Stimulated activated CD8-positive, alpha-beta memory T cell treated with anti-CD3 and anti-CD28 coated beads, Interleukin-4, amount 100 ng/mL, for 4 hours (primary cell): ENCODE measurements around the gene ANHX.

Experiments used
- DNase-seq, 2 donors: peaks; one replicate each; pipeline ENCODE4 v3.0.0-alpha.2; 2020; ENCODE audit warnings: low read depth in 2 of 2, low spot score in 1 of 2

ANHX gene

GRCh38 chr12:133203344-133204263 lies 32.1 kb downstream of the ANHX start:
- no peak for DNase-seq

- no peak for DNase-seq
Measured at GRCh38 chr12:133202493-133203343, 33.0 kb downstream of the ANHX start.

- DNase-seq: no peak
Measured at GRCh38 chr12:133201888-133202287, 33.8 kb downstream of the ANHX start.

GRCh38 chr12:133192847-133193246 lies 42.8 kb downstream of the ANHX start:
- no peak for DNase-seq

GRCh38 chr12:133190176-133190575 lies 45.5 kb downstream of the ANHX start:
- DNase-seq: no peak

- DNase-seq: peak; percentile 75 to 82
Measured at GRCh38 chr12:133181238-133181959, 54.3 kb downstream of the ANHX start, which contains the start of gene ZNF268. Gene ZNF268, plus strand, starts transcription at chr12:133181495. Its CDS starts 503 bp downstream, at chr12:133181998.

GRCh38 chr12:133180669-133181068 lies 55.0 kb downstream of the ANHX start:
- DNase-seq: no peak

GRCh38 chr12:133174901-133175300 lies 60.8 kb downstream of the ANHX start:
- DNase-seq: no peak

- no peak for DNase-seq
Measured at GRCh38 chr12:133172491-133172890, 63.2 kb downstream of the ANHX start.
